ENCODE results near the gene PIAS1.
"Not testable (repeated sequence)": the region's sequence is repeated elsewhere in the genome, so short reads cannot be mapped to it uniquely, and the experiment has no call there.

PIAS1 gene

GRCh38 chr15:68052431-68052830 lies 1.7 kb upstream of the PIAS1 start:
- Mint-ChIP-seq H3K27me3 (no peaks in the 10 kb centered on the region), H3K4me3 (no peak overlapping the region), H3K4me1 (peaks cover 32% of the 10 kb centered on the region), H3K36me3 (no peaks in the 10 kb centered on the region), H3K27ac (no peak overlapping the region), H3K9me3 (no peaks in the 10 kb centered on the region)
- ATAC-seq: no peak

- Mint-ChIP-seq H3K4me3 (no peak overlapping the region), H3K27ac (no peak overlapping the region), H3K36me3 (no peaks in the 10 kb centered on the region), H3K9me3 (no peaks in the 10 kb centered on the region), H3K4me1 (peaks cover 37% of the 10 kb centered on the region), H3K27me3 (no peaks in the 10 kb centered on the region)
- no peak for ATAC-seq
Measured at GRCh38 chr15:68053001-68053400, 1.1 kb upstream of the PIAS1 start.

DNA sequence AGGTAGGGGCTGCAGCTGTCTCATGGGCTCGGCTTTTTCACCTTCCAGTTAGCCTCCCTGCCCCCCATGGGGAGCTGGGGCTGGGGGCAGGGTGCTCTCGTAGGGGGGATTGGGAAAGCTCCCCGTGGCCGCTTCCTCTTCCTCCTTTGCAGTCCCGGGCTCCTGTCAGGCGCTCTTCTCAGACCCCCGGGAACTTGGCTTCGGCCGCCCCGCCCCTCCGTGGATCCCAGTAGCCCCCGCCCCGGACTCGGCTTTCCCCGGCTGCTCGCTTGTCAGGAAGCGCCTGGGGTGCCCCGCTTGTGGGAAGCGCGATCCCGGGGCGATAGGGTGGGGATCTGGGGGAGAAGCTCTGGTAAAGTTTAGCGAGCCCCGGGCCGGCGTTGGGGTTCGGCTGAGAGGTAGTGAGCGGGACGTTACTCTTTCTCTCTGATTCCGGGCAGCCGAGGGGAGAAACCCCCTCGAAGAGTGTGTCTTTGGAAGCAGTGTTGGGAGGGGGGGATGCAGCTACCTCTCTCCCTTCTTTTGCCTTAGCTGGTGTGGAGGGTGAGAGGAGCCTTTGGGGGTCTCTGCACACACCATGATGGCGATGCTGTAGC lies 611 bp downstream of the PIAS1 start:
- Mint-ChIP-seq H3K27me3 (no peaks in the 10 kb centered on the region), H3K36me3 (no peaks in the 10 kb centered on the region), H3K4me1 (peaks cover 39% of the 10 kb centered on the region), H3K9me3 (no peaks in the 10 kb centered on the region), H3K4me3 (peak overlapping the region; percentile 92), H3K27ac (peak overlapping the region; percentile 88)
- peak; percentile 25 for ATAC-seq

GRCh38 chr15:68055224-68055705 lies 1.1 kb downstream of the PIAS1 start:
- H3K27me3 Mint-ChIP-seq: no peaks in the 10 kb centered on the region
- peak overlapping the region; percentile 92 for H3K4me3 Mint-ChIP-seq
- H3K9me3 Mint-ChIP-seq: no peaks in the 10 kb centered on the region
- peaks cover 39% of the 10 kb centered on the region for H3K4me1 Mint-ChIP-seq
- peak overlapping the region; percentile 88 for H3K27ac Mint-ChIP-seq
- no peaks in the 10 kb centered on the region for H3K36me3 Mint-ChIP-seq
- peak; percentile 64 for ATAC-seq

DNA sequence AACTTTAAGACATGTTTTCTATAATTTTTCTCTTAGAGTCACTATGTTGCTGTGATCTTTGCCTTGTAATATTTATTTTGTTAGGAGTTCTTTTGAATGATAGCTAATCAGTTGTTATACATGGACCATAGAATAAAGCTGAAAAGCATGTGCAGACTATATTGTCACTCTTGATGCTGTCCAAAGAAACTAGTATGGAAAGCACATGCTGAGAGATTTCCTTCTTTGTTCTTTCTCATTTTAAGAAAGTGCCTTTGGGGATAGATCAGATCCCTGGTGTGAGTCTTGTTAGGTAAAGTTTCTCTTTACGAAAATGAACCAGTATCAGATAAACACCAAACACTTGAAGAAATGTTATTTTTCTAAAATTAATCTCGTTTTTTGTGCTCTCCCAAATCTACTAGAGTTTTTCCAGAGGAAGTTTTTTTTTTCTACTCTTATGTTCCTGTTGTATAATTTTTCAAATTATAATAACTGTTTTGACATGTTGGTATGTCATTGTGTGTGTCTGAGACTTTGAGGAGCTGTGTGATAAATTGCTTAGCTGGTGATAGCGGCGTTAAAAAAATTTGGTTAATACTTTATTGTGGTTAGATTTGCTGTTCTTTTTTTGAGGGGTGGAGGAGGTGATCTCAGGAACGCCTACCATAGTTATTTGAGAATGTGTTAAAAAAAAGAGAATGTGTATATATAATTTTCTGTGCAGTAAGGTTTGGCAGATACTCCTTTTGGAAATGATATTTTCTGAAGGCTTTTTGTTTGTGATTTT lies 2.2 kb downstream of the PIAS1 start:
- Mint-ChIP-seq H3K4me3 (peak overlapping the region; percentile 92), H3K36me3 (no peaks in the 10 kb centered on the region), H3K9me3 (no peaks in the 10 kb centered on the region), H3K27me3 (no peaks in the 10 kb centered on the region), H3K27ac (peak overlapping the region; percentile 88), H3K4me1 (peaks cover 43% of the 10 kb centered on the region)
- ATAC-seq: no peak

DNA sequence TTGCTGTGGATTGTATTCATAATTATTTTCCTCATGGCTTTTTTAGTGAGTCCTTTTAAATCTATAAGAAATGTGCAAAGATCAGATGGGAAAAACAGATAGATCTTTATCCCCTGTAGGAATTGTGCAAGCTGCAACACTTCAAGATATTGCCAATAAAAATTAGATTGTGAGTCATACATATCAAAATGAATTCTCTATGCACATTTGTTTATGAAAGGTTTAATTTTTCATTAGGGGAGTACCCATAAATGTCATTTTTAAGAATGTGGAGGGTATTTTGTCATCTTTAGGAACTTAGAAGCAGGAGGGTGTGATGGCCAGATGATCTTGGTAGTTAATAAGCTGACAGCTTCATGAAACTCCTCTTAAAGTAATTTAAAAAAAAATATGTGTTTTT lies 2.9 kb downstream of the PIAS1 start:
- Mint-ChIP-seq H3K27me3 (no peaks in the 10 kb centered on the region), H3K4me3 (no peak overlapping the region), H3K4me1 (peaks cover 50% of the 10 kb centered on the region), H3K9me3 (no peaks in the 10 kb centered on the region), H3K36me3 (peaks cover 7% of the 10 kb centered on the region), H3K27ac (no peak overlapping the region)
- ATAC-seq: no peak

GRCh38 chr15:68057758-68058157 lies 3.6 kb downstream of the PIAS1 start:
- H3K4me1 Mint-ChIP-seq: peaks cover 58% of the 10 kb centered on the region
- H3K4me3 Mint-ChIP-seq: no peak overlapping the region
- H3K27ac Mint-ChIP-seq: no peak overlapping the region
- no peaks in the 10 kb centered on the region for H3K27me3 Mint-ChIP-seq
- peaks cover 8% of the 10 kb centered on the region for H3K36me3 Mint-ChIP-seq
- no peak for ATAC-seq
- no peaks in the 10 kb centered on the region for H3K9me3 Mint-ChIP-seq

DNA sequence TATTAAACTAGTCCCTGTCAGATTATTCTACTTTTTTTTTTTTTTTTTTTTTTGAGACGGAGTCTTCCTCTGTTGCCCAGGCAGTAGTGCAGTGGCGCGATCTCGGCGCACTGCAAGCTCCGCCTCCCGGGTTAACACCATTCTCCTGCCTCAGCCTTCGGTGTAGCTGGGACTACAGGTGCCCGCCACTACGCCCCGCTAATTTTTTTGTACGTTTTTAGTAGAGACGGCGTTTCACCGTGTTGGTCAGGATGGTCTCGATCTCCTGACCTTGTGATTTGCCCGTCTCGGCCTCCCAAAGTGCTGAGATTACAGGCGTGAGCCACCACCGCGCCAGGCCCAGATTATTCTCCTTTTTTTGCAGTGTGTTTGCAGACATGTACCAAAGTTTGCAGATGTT lies 4.9 kb downstream of the PIAS1 start:
- H3K9me3 Mint-ChIP-seq, H3K27me3 Mint-ChIP-seq, H3K36me3 Mint-ChIP-seq, ATAC-seq, H3K27ac Mint-ChIP-seq, H3K4me3 Mint-ChIP-seq: not testable (repeated sequence)
- H3K4me1 Mint-ChIP-seq: peaks cover 55% of the 10 kb centered on the region

- Mint-ChIP-seq H3K4me1 (peaks cover 54% of the 10 kb centered on the region), H3K27me3 (no peaks in the 10 kb centered on the region), H3K36me3 (peaks cover 8% of the 10 kb centered on the region), H3K27ac (no peak overlapping the region), H3K9me3 (no peaks in the 10 kb centered on the region), H3K4me3 (no peak overlapping the region)
- ATAC-seq: no peak
Measured at GRCh38 chr15:68059630-68060029, 5.5 kb downstream of the PIAS1 start.

DNA sequence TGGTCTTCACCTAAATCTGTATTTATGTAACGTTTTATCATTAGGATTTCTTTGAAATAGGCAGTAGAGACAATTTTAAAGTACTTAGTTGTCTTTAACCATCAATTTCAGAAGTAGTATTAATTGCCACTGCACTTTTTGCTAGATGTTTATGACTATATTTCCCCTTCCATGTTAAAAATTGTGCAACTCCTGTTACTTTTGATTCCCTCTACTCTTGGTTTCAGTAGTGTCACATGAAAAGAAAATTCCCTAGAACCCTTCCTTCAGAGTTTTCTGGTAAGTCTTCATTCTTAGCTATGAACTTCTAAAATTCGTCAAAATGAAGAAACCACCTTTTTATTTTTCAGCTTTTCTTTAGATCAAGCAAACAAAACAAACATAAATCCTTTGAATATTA lies 7.1 kb downstream of the PIAS1 start:
- ATAC-seq: no peak
- Mint-ChIP-seq H3K27ac (no peak overlapping the region), H3K9me3 (no peaks in the 10 kb centered on the region), H3K27me3 (no peaks in the 10 kb centered on the region), H3K4me1 (peaks cover 42% of the 10 kb centered on the region), H3K36me3 (peaks cover 8% of the 10 kb centered on the region), H3K4me3 (no peak overlapping the region)

DNA sequence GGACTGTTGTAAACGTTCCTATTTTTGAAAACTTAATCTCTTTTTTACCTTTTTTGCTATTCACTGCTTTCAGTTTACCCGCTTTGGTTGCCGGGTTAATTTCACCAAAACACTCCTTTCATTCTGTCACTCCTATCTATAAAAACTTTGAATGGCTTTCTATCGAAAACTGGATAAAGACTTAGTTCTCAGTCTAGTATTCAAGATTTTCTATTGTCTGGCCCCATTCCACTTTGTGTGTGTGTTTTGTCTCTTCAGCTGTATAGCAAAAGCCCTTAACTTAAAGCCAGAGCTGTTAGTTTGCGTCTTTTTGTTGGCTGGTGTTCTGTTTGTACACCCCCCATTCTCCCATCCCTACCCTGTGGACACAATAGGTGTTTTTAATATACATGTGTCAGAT lies 7.5 kb downstream of the PIAS1 start:
- Mint-ChIP-seq H3K36me3 (peaks cover 8% of the 10 kb centered on the region), H3K27me3 (no peaks in the 10 kb centered on the region), H3K4me3 (no peak overlapping the region), H3K27ac (no peak overlapping the region), H3K9me3 (no peaks in the 10 kb centered on the region), H3K4me1 (peaks cover 39% of the 10 kb centered on the region)
- ATAC-seq: no peak

DNA sequence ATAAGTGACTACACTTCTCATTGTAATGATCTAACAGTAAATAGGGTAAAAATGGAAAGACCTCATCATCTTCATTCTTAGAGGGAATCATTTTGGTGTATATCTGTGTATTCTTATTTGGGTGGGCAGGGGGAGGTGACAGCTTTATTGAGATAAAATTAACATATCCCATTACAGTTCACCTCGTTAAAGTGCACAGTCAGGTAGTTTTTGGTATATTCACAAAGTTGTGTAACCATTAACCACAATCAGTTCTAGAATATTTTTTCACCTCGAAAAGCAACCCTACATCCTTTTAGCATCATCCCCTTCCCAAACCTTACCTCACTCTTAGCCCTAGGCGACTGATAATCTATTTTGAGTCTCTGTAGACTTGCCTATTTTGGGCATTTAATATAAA lies 8.1 kb downstream of the PIAS1 start:
- ATAC-seq: no peak
- H3K27me3 Mint-ChIP-seq: no peaks in the 10 kb centered on the region
- no peak overlapping the region for H3K27ac Mint-ChIP-seq
- peaks cover 8% of the 10 kb centered on the region for H3K36me3 Mint-ChIP-seq
- H3K4me1 Mint-ChIP-seq: peaks cover 39% of the 10 kb centered on the region
- H3K4me3 Mint-ChIP-seq: no peak overlapping the region
- no peaks in the 10 kb centered on the region for H3K9me3 Mint-ChIP-seq

DNA sequence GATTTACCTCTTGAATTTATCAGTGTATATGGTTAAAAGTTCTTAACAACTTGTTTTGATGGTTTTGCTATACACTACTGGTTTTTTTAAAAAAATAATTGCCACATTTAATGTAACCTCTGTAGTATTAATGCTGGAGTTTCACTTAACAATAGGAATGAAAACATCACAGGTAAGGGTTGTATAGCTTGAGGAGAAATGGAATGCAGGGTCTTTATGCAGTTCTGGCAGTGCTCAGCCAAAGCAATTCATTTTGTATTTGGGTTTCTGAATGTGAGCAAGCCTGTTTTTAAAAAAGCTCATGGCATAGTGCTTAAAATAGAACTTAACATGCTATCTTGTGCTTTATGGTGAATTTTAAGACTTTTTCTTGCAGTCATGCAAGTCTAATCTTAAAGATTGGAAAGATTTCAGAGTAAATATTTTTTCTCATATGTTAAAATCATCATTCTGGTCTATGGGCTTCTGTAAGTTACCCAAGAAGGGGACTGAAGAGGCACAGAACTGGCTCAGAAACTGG lies 8.9 kb downstream of the PIAS1 start:
- Mint-ChIP-seq H3K4me3 (no peak overlapping the region), H3K27me3 (no peaks in the 10 kb centered on the region), H3K9me3 (no peaks in the 10 kb centered on the region), H3K36me3 (peaks cover 8% of the 10 kb centered on the region), H3K4me1 (peaks cover 38% of the 10 kb centered on the region), H3K27ac (no peak overlapping the region)
- no peak for ATAC-seq

GRCh38 chr15:68063606-68064005 lies 9.5 kb downstream of the PIAS1 start:
- H3K27ac Mint-ChIP-seq: no peak overlapping the region
- no peaks in the 10 kb centered on the region for H3K9me3 Mint-ChIP-seq
- no peak for ATAC-seq
- peaks cover 8% of the 10 kb centered on the region for H3K36me3 Mint-ChIP-seq
- peaks cover 39% of the 10 kb centered on the region for H3K4me1 Mint-ChIP-seq
- H3K27me3 Mint-ChIP-seq: no peaks in the 10 kb centered on the region
- H3K4me3 Mint-ChIP-seq: no peak overlapping the region

GRCh38 chr15:68073576-68074288 lies 19.6 kb downstream of the PIAS1 start:
- Mint-ChIP-seq H3K27ac (no peak overlapping the region), H3K9me3 (peaks cover 3% of the 10 kb centered on the region), H3K36me3 (peaks cover 14% of the 10 kb centered on the region), H3K4me1 (peaks cover 75% of the 10 kb centered on the region), H3K27me3 (no peaks in the 10 kb centered on the region), H3K4me3 (no peak overlapping the region)
- no peak for ATAC-seq
